ENCODE data around the gene IMMP1L. TPM values are rescaled to one million over a fixed set of nuclear protein-coding genes. Genes with fewer than 3 reads are reported as not detected.
"Not testable (repeated sequence)": the region's sequence is repeated elsewhere in the genome, so short reads cannot be mapped to it uniquely, and the experiment has no call there.

Gene IMMP1L
- total and polyA plus RNA-seq, 9 donors, result 15.4 to 57.8 (median 22.7) TPM

DNA sequence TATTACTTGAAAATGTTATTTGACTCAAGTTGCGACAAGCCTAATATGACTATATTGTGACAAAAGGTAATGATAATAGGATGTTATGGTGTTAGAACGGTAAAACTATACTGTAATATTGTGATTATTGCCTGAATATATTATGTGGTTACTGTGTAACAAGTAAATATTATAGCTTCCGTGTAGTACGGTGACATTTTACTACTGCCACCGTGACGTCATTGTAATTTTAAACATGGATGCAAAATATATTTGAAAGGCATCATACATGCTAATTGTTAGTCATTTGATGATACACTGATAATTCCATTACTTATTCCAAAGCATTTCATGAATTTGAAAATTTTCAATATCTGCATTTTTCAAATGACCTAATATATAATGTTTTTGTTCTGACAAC lies 2.7 kb upstream of the IMMP1L start:
- Histone ChIP-seq H3K9me3 (no peaks in the 10 kb centered on the region), H3K27me3 (no peaks in the 10 kb centered on the region), H3K4me3 (no peak overlapping the region), H3K27ac (no peak overlapping the region), H3K36me3 (no peaks in the 10 kb centered on the region), H3K4me1 (ENCODE audit: insufficient read depth) (no peaks in the 10 kb centered on the region)
- whole genome bisulfite sequencing, 3 donors, result 88 to 98% (median 96%) methylated on average over 6 of the region's 6 CpGs
- no peak for DNase-seq
- TF ChIP-seq EP300 (IDR thresholded peaks at IDR 0.05) (no peak), POLR2A (IDR thresholded peaks at IDR 0.05) (no peak)
- TF ChIP-seq, protein P1, sequence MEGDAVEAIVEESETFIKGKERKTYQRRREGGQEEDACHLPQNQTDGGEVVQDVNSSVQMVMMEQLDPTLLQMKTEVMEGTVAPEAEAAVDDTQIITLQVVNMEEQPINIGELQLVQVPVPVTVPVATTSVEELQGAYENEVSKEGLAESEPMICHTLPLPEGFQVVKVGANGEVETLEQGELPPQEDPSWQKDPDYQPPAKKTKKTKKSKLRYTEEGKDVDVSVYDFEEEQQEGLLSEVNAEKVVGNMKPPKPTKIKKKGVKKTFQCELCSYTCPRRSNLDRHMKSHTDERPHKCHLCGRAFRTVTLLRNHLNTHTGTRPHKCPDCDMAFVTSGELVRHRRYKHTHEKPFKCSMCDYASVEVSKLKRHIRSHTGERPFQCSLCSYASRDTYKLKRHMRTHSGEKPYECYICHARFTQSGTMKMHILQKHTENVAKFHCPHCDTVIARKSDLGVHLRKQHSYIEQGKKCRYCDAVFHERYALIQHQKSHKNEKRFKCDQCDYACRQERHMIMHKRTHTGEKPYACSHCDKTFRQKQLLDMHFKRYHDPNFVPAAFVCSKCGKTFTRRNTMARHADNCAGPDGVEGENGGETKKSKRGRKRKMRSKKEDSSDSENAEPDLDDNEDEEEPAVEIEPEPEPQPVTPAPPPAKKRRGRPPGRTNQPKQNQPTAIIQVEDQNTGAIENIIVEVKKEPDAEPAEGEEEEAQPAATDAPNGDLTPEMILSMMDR (IDR thresholded peaks at IDR 0.05), result no peak
- intact Hi-C loops (cut with DNase I), result no loop called here

DNA sequence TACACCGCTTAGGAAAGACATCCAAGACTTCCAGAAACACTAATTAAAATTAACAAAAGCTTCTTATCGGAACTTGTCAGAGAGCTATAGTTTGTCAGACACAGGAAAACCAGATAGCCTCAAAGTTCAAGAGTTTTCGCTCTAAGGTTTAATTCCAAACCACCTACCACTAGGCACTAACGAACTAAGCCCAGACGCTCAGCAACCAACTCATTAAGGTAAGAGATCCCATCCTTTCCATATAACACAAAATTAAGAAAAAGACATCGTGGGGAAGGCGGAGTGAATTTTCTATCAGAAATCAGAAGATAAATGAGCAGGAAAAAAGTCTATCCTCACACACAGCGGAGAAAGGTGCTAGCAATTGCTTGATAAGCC lies 382 bp downstream of the IMMP1L start:
- peak overlapping the region; percentile 92 for H3K4me3 ChIP-seq
- no peaks in the 10 kb centered on the region for H3K36me3 ChIP-seq
- 0 to 1% (median 1%) methylated on average over 8 of the region's 8 CpGs for WGBS, 3 donors
- H3K27ac ChIP-seq, result peak overlapping the region; percentile 68 to 81
- no peaks in the 10 kb centered on the region for H3K4me1 ChIP-seq (ENCODE audit: insufficient read depth)
- intact Hi-C loops (cut with DNase I), result no loop called here
- TF ChIP-seq POLR2A (IDR thresholded peaks at IDR 0.05), result no peak
- TF ChIP-seq, protein P1 (IDR thresholded peaks at IDR 0.05), result no peak
- no peak for TF ChIP-seq EP300 (IDR thresholded peaks at IDR 0.05)
- no peak for DNase-seq
- no peaks in the 10 kb centered on the region for H3K27me3 ChIP-seq
- H3K9me3 ChIP-seq, result no peaks in the 10 kb centered on the region

DNA sequence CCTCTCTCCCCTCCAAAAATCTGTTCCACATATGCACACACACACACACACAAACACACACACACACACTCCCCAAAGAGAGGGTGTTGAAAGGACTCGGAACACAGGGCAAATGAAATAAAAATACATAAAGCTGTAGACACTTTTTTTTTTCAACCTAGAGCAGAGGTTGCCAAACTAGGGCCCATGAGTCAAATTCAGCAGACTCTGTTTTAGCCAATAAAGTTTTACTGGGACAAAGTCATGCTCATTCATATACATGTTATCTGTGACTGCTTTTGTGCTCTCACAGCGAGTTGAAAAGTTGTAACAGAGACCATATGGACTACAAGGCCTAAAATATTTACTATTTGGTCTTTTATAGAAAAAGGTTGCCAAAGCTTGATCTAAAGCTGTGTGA lies 8.9 kb downstream of the IMMP1L start:
- Histone ChIP-seq H3K4me3 (no peak overlapping the region), H3K27ac (no peak overlapping the region), H3K36me3 (no peaks in the 10 kb centered on the region), H3K9me3 (no peaks in the 10 kb centered on the region), H3K27me3 (no peaks in the 10 kb centered on the region), H3K4me1 (ENCODE audit: insufficient read depth) (no peaks in the 10 kb centered on the region)
- intact Hi-C loops (cut with DNase I), result no loop called here
- no peak for TF ChIP-seq POLR2A (IDR thresholded peaks at IDR 0.05)
- TF ChIP-seq, protein P1 (IDR thresholded peaks at IDR 0.05), result no peak
- WGBS, 3 donors, result 46 to 67% (median 56%) methylated on average over 2 of the region's 2 CpGs
- no peak for DNase-seq

DNA sequence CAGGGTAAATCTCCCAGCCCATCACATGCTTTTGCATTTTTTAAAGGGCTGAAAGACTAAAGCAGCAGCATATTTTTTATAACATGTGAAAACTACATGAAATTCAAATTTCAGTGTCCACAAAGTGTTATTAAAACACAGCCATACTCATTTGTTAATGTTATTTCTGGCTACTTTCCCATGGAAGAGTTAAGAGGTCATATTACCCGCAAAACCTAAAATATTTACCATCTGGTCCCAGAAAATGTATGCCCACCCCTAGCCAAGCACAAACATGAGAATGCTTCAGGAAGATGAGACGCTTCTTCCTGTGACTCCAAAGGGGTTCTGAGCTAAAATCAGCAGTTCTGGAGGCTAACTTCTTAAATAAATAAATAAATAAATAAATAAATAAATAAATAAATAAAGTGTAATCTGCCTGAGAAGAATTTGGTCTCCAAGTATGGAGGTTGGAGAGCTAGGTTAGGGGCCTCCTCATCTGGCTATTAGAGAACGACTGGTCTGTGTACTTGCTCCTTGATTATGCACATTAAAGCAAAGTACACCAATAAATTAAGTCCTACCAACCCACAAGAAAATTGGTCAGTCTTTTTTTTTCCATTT lies 9.7 kb downstream of the IMMP1L start:
- Histone ChIP-seq H3K9me3 (no peaks in the 10 kb centered on the region), H3K4me3 (no peak overlapping the region), H3K27ac (no peak overlapping the region), H3K4me1 (ENCODE audit: insufficient read depth) (no peaks in the 10 kb centered on the region), H3K36me3 (no peaks in the 10 kb centered on the region), H3K27me3 (no peaks in the 10 kb centered on the region)
- intact Hi-C loops (cut with DNase I), result loop anchor here in 1 of 4 donors (2.0 kb wide), 1 partner anchor 15 kb away; no protein-coding TSS in a partner anchor
- WGBS, 3 donors, result 63 to 82% (median 77%) methylated on average over 3 of the region's 3 CpGs
- TF ChIP-seq, protein P1 (IDR thresholded peaks at IDR 0.05), result no peak
- DNase-seq, result no peak

DNA sequence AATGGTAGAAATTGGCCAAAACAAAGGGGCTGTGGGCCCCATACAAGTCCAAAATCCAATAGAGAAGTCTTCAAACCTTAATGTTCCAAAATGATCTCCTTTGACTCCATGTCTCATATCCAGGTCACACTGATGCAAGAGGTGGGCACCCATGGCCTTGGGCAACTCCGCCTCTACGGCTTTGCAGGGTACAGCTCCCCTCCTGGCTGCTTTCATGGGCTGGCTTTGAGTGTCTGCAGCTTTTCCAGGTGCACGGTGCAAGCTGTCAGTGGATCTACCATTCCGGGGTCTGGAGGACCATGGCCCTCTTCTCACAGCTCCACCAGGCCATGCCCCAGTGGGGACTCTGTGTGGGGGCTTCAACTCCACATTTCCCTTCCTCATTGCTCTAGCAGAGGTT lies 15.7 kb downstream of the IMMP1L start:
- H3K9me3 ChIP-seq; H3K27me3 ChIP-seq; H3K4me3 ChIP-seq; DNase-seq; H3K36me3 ChIP-seq; H3K4me1 ChIP-seq (ENCODE audit: insufficient read depth); intact Hi-C loops (cut with DNase I); H3K27ac ChIP-seq: not testable (repeated sequence)
- WGBS, 3 donors, result 95 to 99% (median 98%) methylated on average over 4 of the region's 4 CpGs
